Astrocyte of the cerebellum (primary cell): Measurements from ENCODE around the gene FUOM.

Source experiments
- DNase-seq: peaks from one replicate; pipeline ENCODE4 v3.0.0-alpha.2; 2011; ENCODE audit warnings: low read depth
- H3K4me3 ChIP-seq: 2 replicates; pipeline ENCODE4 v1.5.1; 2011; ENCODE audit warnings: mild to moderate bottlenecking, low read depth, low read length, moderate library complexity
- in situ Hi-C: cut with HindIII; loops from 2 replicates; pipeline ENCODE4 v1.10.0; 2017; ENCODE audit warnings: low sequenced_read_pairs
- TF ChIP-seq, protein P1 (sequence below): IDR thresholded peaks from 2 replicates; pipeline ENCODE4 v1.5.1; 2012; ENCODE audit warnings: low read length, low read depth, moderate library complexity, mild to moderate bottlenecking; ENCODE audit errors: missing control alignments

The FUOM gene

DNA sequence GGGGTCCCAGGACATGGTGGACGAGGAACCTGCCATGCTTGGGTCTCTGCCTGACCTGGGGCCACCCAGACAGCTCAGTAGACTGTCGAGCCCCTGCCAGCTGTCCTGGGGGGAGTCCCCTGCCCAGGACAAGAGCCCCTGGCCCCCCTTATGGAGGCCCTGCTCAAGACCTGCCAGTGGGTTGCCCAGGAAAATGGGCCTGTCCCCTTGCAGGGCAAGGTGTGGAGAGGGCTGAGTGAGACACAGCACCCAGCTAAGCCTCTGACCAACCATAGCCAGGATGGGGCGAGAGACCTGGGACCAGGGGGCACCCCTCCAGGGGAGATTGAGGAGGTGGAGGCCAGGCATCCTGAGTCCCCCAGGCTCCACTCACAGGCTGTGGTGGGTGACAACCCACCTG is 1.8 kb downstream of the FUOM start:
- in situ Hi-C loops, result no loop called here
- TF ChIP-seq, protein P1, sequence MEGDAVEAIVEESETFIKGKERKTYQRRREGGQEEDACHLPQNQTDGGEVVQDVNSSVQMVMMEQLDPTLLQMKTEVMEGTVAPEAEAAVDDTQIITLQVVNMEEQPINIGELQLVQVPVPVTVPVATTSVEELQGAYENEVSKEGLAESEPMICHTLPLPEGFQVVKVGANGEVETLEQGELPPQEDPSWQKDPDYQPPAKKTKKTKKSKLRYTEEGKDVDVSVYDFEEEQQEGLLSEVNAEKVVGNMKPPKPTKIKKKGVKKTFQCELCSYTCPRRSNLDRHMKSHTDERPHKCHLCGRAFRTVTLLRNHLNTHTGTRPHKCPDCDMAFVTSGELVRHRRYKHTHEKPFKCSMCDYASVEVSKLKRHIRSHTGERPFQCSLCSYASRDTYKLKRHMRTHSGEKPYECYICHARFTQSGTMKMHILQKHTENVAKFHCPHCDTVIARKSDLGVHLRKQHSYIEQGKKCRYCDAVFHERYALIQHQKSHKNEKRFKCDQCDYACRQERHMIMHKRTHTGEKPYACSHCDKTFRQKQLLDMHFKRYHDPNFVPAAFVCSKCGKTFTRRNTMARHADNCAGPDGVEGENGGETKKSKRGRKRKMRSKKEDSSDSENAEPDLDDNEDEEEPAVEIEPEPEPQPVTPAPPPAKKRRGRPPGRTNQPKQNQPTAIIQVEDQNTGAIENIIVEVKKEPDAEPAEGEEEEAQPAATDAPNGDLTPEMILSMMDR, result no peak
- no peak overlapping the region for H3K4me3 ChIP-seq
- no peak for DNase-seq

DNA sequence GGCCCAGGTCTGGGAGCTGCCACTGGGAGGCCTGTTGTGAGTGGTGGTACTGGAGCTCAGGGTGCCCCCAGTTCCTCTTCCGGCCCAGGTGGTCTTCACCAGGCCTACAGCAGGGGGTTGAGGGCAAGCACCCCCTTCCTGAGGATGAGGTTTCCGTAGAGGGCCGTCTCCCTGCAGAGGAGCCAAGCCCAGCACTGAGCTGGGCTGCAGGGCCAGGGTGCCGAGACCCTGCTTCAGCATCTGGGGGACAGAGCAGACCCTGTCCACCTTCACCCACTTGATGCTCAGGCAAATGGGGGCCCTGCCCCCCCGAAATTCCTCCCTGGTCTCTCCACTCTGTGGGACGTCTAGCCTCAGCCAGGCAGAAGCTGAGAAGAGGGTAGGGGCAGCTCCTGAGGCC is 2.6 kb downstream of the FUOM start:
- no peak for DNase-seq
- in situ Hi-C loops, result no loop called here
- TF ChIP-seq, protein P1, result no peak
- H3K4me3 ChIP-seq, result no peak overlapping the region

DNA sequence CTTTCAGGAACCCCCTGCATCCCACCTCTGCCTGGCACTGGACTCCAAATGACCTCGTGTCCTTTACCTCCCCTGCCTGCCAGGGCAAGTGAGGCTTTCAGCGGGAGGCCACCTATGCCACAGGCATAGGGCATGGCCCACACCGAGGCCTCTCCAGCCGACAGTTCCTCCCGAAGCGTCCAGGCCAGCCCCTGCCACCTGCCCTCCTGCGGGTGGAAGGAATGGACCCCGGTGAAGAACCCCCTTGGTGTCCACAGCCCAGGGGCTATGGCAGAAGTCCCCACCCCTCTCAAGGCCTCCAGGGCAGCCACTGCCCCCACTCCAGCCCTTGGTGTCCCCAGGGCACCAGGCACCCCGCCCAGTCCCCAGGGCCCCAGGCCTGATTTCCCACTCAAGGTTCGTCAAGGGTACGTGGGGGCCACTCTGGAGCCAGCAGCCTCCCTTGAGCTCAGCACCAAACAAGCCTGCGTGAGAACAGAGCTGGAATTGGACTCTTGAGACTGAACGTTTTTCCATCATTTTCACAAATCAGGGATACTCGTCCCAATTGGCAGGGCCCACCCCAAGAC is 3.1 kb downstream of the FUOM start:
- in situ Hi-C loops, result no loop called here
- DNase-seq, result no peak
- no peak overlapping the region for H3K4me3 ChIP-seq
- TF ChIP-seq, protein P1, result no peak

DNA sequence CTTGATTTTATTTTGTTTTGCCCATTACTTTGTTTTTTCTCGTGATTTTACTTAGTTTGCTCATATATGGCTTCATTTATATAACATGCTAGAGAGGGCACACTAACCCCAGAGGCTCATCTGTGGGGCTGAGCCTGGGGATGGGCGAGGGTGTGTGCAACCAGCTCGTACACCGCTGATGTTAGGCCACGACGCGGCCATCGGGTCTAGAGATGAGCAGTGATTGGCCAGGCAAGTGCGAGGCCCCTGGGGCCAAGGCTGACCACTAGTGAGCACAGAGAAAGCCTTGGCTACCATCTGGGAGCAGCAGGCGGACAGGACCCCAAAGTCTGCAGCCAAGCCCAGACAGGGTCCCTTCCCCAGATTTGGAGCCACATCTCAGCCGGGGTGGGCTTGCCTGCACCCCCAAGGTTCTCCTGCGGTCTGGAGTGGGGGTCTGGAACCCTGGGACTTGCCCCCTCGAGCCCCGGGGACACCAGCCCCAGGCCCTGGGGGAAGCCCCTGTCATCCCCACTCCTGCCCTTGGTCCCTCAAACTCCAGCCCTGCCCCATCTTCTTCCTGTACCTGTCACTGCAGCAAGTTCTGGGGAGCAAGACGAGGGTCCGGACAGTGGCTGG is 3.7 kb downstream of the FUOM start:
- in situ Hi-C loops, result no loop called here

DNA sequence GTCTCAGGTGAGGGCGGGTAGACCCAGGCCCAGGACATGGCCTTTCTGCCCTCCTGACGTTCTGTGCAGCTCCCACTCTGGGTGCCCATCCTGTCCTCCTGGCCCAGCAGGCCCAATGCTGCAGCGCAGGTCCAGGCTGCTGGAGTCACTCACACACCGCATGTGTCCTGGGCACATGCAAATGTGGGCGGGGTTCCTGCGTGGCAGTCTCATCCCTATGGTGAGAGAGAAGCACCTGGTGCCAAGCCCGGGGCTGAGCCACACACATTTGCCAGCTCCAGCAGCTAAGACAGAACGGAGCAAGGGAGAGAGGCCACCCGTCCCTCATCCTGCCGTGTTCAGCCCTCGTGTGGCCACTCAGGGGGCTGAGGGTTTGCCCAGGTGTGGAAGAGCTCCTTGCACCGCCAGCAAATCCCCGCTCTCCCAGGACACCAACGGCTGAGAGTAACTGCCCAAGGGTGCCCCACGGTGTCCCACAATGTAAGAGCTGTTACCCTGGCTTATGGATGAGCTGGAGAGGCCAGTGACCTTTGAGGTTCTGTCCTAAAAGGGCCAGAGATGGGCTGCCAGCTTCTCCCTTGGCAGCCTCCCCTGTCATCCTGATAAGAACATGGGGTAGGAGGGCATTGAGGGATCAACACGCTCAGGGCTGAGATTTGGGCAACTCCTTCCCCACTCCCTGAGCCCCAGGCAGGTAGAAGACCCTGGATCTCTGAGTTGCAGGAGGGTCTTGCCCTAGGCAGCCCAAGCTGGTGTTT is 4.4 kb downstream of the FUOM start:
- in situ Hi-C loops, result no loop called here

More for the DNA sequence above, 3.7 kb downstream of the FUOM start:
- no peak overlapping the region for H3K4me3 ChIP-seq
- DNase-seq, result no peak
- TF ChIP-seq, protein P1, result no peak

DNA sequence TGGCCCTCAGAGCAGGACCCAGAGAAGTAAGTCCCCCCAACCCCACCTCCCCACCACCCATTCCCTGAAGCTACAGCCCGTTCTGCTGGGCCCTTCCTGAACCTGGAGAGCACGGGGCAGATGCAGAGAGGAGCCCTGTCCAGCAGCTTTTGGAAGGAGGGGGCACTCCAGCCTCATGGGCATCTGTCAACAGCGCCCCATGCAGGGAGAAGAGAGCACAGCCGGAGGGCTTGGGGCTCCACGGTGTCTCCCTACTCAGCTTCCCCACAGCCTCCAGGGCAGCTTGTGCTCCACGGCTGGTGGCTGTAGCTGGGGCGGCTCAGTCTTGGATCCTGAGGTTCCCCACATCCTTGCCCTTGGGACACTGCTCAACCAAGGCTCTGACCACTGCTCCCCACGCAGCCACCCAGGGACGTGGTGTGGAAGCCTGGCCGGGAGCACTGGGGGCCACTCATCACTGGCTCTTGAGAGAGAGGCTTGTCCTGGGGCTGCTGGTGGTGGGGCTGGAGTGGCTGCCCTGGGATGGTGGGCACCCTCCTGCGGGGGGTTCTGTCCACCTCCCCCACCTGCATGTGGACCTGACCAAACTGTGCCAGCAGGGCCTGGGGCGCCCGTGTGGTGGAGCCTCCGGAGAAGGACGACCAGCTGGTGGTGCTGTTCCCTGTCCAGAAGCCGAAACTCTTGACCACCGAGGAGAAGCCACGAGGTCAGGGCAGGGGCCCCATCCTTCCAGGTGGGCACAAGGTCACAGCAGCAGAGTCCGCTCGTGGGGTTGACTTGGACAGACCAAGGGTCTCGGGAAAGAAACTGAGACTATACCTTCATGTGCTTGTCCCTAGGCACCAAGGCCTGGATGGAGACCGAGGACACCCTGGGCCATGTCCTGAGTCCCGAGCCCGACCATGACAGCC is 6.2 kb downstream of the FUOM start:
- DNase-seq, result no peak
- no peak overlapping the region for H3K4me3 ChIP-seq
- in situ Hi-C loops, result no loop called here
- TF ChIP-seq, protein P1, result no peak

More for the DNA sequence above, 4.4 kb downstream of the FUOM start:
- DNase-seq, result no peak
- TF ChIP-seq, protein P1, result no peak
- no peak overlapping the region for H3K4me3 ChIP-seq
